ENCODE results near the gene SUCLA2. TPM values are rescaled to one million over a fixed set of nuclear protein-coding genes. Genes with fewer than 3 reads are reported as not detected.

SUCLA2 gene
- total RNA-seq = 10 to 100 TPM; 34.9 to 44.6 TPM

DNA sequence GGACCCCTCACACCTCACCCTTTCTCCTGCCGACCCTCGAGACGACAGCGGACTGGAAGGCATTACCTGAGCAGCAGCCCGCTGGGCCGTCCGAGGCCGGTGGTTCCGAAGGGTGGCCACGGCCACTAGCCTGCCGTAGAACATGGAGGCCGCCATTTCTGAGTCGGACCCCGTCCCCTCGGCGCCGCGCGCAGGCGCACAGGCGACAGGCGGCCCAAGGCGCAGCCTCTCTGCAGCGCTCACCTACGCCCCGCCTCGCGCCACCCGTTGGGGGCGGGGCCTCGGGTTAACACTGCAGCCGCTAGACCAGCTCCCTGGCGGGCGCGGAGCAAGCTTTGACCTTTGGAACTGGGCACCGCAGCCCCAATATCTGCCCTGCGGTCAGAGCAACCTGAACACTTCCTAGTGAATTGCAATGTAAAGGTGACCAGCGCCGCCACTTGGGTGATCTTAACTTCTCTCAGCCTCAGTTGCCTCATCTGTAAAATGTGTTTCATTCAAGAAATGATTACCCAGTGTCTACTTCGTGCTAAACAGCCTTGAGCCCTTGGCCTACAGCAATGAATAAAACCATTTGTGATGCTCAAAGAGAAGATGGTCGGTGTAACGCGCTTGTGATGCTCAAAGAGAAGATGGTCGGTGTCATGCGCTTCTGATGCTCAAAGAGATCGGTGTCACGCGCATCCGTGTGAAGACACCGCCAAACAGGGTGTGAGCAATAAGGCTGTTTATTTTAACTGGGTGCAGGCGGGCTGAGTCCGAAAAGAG is at the start of gene SUCLA2:
Gene SUCLA2, minus strand, starts transcription at position 160 of the 768 bp plus-strand sequence. Its CDS starts 4 bp downstream, at position 156.
- ATAC-seq = peak; percentile 100
- peaks cover 31% of the 10 kb centered on the region for H3K4me1 Mint-ChIP-seq
- no peaks in the 10 kb centered on the region for H3K9me3 Mint-ChIP-seq (ENCODE audit: low read depth)
- POLR2A ChIA-PET = interaction anchor here (0.6 to 0.7 kb wide), 2 partner anchors 32 to 37 kb away, joined by 3 to 4 read pairs; partner anchors contain the start of gene NUDT15
- intact Hi-C loops (cut with DNase I, micrococcal nuclease) = loop anchor here (1.0 kb wide), 3 partner anchors 36 to 1204 kb away; partner anchors contain the start of genes NUDT15 (in 2 of the 2), ESD (in 1 of the 2) and MED4 (in 1 of the 2)
- H3K27ac Mint-ChIP-seq = peak within 1 kb of the TSS; percentile 95
- peak within 1 kb of the TSS; percentile 85 for H3K4me3 Mint-ChIP-seq
- no peaks in the 10 kb centered on the region for H3K27me3 Mint-ChIP-seq
- DNase-seq = peak; percentile 96
- CTCF ChIA-PET = interaction anchor here (1.0 kb wide), 2 partner anchors 36 to 38 kb away, joined by 4 to 5 read pairs; partner anchors contain the start of gene NUDT15
- peaks cover 3% of the 10 kb centered on the region for H3K36me3 Mint-ChIP-seq (ENCODE audit: low read depth)

DNA sequence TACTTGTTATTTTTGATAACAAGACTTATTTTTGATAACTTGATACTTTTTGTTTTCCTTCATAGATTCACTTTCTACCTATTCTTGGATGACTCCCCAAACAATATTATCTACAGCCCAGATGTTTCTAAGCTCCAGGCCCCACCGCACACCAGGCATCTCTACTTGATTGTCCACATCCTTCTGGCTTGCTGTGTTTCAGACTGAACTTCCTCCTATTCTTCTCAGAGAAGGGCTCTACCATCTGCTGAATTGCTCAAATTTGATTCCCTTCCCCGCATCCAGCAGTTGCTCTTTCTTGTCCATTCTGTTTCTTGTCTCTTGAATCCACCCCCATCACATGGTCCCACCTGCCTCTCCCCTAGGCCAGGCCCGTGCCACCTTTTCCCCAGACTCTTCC is 49.5 kb upstream of the SUCLA2 start:
- ChIA-PET CTCF (interaction anchor here (0.6 to 5.1 kb wide), 2 partner anchors 13 to 397 kb away, joined by 3 to 30 read pairs; partner anchors contain the start of gene NUDT15), POLR2A (no interaction called here)

DNA sequence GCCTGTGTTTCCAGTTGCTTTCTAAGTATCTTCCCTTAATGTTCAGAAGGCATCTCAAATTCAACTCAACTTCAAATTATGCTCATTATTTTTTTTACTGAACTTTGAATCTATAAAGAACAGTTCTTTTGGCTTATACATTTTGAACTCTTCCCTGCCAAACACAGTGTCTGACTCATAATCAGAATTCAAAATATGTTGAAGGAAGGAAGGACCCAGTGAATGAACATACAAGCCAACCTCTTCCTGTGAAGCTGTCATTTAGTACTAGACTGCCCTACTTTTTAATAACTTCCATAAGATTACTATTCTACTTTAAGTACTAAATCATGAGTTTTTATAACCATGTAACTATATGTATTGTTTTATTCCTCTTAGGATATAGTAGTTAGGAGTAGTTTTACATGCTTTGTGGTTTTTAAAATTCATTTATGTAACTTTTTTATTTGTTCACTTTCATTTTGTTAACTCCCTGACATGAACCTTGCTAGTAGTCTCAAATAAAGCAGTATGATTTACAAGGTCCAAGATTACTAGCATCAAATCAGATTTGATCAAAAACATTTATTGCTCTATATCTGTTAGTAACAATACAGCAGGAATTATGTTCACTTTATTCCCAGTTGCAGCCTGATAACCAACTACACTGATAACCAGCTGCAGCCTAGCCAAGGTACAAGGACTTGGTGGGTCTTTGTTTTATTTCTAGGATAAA is 42.9 kb upstream of the SUCLA2 start:
- CTCF ChIA-PET = interaction anchor here (1.4 kb wide), 1 partner anchor 9 kb away, joined by 4 read pairs; no protein-coding TSS in a partner anchor
- intact Hi-C loops (cut with DNase I, micrococcal nuclease) = no loop called here
- ATAC-seq = peak; percentile 85
- no peak for DNase-seq
- H3K4me3 Mint-ChIP-seq = no peak overlapping the region
- POLR2A ChIA-PET = no interaction called here
- H3K27me3 Mint-ChIP-seq = no peaks in the 10 kb centered on the region
- peaks cover 28% of the 10 kb centered on the region for H3K4me1 Mint-ChIP-seq
- H3K36me3 Mint-ChIP-seq (ENCODE audit: low read depth) = peaks cover 31% of the 10 kb centered on the region
- peak overlapping the region; percentile 79 for H3K27ac Mint-ChIP-seq
- no peaks in the 10 kb centered on the region for H3K9me3 Mint-ChIP-seq (ENCODE audit: low read depth)

More for the DNA sequence above, 49.5 kb upstream of the SUCLA2 start:
- no peaks in the 10 kb centered on the region for H3K27me3 Mint-ChIP-seq
- H3K36me3 Mint-ChIP-seq (ENCODE audit: low read depth) = peaks cover 33% of the 10 kb centered on the region
- ATAC-seq (no peak), DNase-seq (no peak)
- no peaks in the 10 kb centered on the region for H3K9me3 Mint-ChIP-seq (ENCODE audit: low read depth)
- no peak overlapping the region for H3K4me3 Mint-ChIP-seq
- H3K4me1 Mint-ChIP-seq = no peaks in the 10 kb centered on the region
- no peak overlapping the region for H3K27ac Mint-ChIP-seq
- intact Hi-C loops (cut with DNase I, micrococcal nuclease) = no loop called here

- H3K27ac Mint-ChIP-seq = peak overlapping the region; percentile 48
- H3K27me3 Mint-ChIP-seq = no peaks in the 10 kb centered on the region
- intact Hi-C loops (cut with DNase I, micrococcal nuclease) = no loop called here
- DNase-seq = no peak
- ATAC-seq = no peak
- ChIA-PET CTCF (interaction anchor here (1.4 kb wide), 1 partner anchor 8 kb away, joined by 4 read pairs; no protein-coding TSS in a partner anchor), POLR2A (no interaction called here)
- H3K4me3 Mint-ChIP-seq = no peak overlapping the region
- peaks cover 26% of the 10 kb centered on the region for H3K36me3 Mint-ChIP-seq (ENCODE audit: low read depth)
- peaks cover 37% of the 10 kb centered on the region for H3K4me1 Mint-ChIP-seq
- H3K9me3 Mint-ChIP-seq (ENCODE audit: low read depth) = no peaks in the 10 kb centered on the region
Measured at GRCh38 chr13:48042894-48043293, 41.8 kb upstream of the SUCLA2 start.

- DNase-seq (no peak), ATAC-seq (no peak)
- H3K4me3 Mint-ChIP-seq = no peak overlapping the region
- H3K27me3 Mint-ChIP-seq = no peaks in the 10 kb centered on the region
- peaks cover 46% of the 10 kb centered on the region for H3K4me1 Mint-ChIP-seq
- H3K9me3 Mint-ChIP-seq (ENCODE audit: low read depth) = no peaks in the 10 kb centered on the region
- POLR2A ChIA-PET = no interaction called here
- no peak overlapping the region for H3K27ac Mint-ChIP-seq
- H3K36me3 Mint-ChIP-seq (ENCODE audit: low read depth) = peaks cover 22% of the 10 kb centered on the region
- intact Hi-C loops (cut with DNase I, micrococcal nuclease) = no loop called here
- CTCF ChIA-PET = interaction anchor here (0.6 to 1.5 kb wide), 3 partner anchors 53 to 292 kb away, joined by 3 read pairs; no protein-coding TSS in a partner anchor
Measured at GRCh38 chr13:48040896-48041295, 39.8 kb upstream of the SUCLA2 start.

DNA sequence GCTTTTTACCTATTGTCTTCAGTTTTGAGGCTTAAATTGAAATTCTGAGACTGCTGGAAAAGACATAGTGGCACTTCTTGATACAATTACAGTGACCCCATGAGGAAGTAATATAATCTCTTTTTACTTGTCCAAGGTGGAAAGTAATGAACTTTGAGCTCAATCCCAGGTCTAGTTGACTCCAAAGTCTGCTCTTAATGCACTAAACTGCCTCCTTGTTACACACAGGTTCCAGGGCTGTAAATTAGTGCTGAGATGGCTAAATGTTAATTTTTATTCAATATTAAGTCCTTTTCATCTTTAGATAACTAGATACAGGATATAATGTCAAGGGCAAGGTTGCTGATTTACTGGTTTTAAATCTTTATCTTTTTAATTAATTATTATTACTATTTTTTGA is 39.0 kb upstream of the SUCLA2 start:
- Mint-ChIP-seq H3K27ac (peak overlapping the region; percentile 31), H3K4me3 (no peak overlapping the region), H3K36me3 (ENCODE audit: low read depth) (peaks cover 22% of the 10 kb centered on the region), H3K4me1 (peaks cover 46% of the 10 kb centered on the region), H3K27me3 (no peaks in the 10 kb centered on the region), H3K9me3 (ENCODE audit: low read depth) (no peaks in the 10 kb centered on the region)
- DNase-seq = no peak
- no peak for ATAC-seq
- intact Hi-C loops (cut with DNase I, micrococcal nuclease) = no loop called here
- ChIA-PET POLR2A (no interaction called here), CTCF (interaction anchor here (1.1 to 1.5 kb wide), 3 partner anchors 39 to 293 kb away, joined by 3 to 4 read pairs (median 3); partner anchors contain the start of gene SUCLA2)

- no peak for DNase-seq
- intact Hi-C loops (cut with DNase I, micrococcal nuclease) = loop anchor here (1.0 to 10.0 kb wide), 9 partner anchors 57 to 1856 kb away; partner anchors contain the start of genes FNDC3A (in 1 of the 2), LCP1 (in 1 of the 2), MED4 (in 1 of the 2) and RB1 (in 1 of the 2)
- CTCF ChIA-PET = interaction anchor here (0.7 to 3.5 kb wide), 11 partner anchors 9 to 212 kb away, joined by 3 to 30 read pairs (median 5); partner anchors contain the start of genes MED4 and SUCLA2
- ATAC-seq = no peak
- H3K27ac Mint-ChIP-seq = peak overlapping the region; percentile 96
- no peaks in the 10 kb centered on the region for H3K27me3 Mint-ChIP-seq
- H3K36me3 Mint-ChIP-seq (ENCODE audit: low read depth) = peaks cover 29% of the 10 kb centered on the region
- H3K4me1 Mint-ChIP-seq = peaks cover 43% of the 10 kb centered on the region
- peak overlapping the region; percentile 97 for H3K4me3 Mint-ChIP-seq
- POLR2A ChIA-PET = interaction anchor here (1.8 kb wide), 1 partner anchor 38 kb away, joined by 4 read pairs; the partner anchor contains the start of gene SUCLA2
- H3K9me3 Mint-ChIP-seq (ENCODE audit: low read depth) = no peaks in the 10 kb centered on the region
Measured at GRCh38 chr13:48038761-48039160, 37.7 kb upstream of the SUCLA2 start.

DNA sequence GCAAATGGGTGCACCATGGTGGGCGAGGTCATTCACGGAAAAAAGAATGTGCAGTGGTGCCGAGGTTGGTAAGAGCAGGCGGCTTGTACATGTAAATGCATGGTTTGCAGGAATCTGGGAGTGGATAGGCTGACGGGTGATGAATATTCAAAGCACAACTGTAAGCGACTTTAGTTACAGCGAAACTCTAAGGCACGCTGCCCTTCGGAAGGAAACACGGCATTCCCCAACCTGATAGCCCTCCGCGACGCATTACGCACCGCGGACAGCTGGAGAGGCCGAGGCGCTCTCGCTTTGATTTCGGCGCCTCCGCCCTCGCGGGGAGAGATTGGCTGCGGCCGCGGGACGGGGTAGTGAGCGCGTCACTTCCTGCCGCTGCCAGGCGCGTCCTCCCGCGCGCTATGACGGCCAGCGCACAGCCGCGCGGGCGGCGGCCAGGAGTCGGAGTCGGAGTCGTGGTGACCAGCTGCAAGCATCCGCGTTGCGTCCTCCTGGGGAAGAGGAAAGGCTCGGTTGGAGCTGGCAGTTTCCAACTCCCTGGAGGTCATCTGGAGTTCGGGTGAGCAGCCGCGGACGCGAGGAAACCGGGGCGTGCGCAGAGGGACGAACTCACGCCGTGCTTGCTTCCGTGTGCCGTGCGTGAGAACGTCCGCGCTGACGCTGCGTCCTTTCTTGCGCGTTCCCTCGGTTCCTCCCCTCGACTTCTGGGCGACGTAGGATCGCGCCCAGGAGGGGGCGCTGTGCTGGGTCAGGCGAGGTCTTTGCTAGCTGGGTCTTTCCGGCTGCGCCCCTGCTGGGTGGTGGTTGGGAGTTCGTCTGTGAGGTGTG is 36.5 kb upstream of the SUCLA2 start, which contains the start of gene NUDT15:
Gene NUDT15, plus strand, starts transcription at position 381 of the 828 bp plus-strand sequence. Its CDS starts 21 bp downstream, at position 402.
- Mint-ChIP-seq H3K36me3 (ENCODE audit: low read depth) (peaks cover 34% of the 10 kb centered on the region), H3K4me1 (peaks cover 34% of the 10 kb centered on the region), H3K4me3 (peak within 1 kb of the TSS; percentile 97), H3K27ac (peak within 1 kb of the TSS; percentile 96), H3K9me3 (ENCODE audit: low read depth) (no peaks in the 10 kb centered on the region), H3K27me3 (no peaks in the 10 kb centered on the region)
- intact Hi-C loops (cut with DNase I, micrococcal nuclease) = loop anchor here (1.0 to 10.0 kb wide), 14 partner anchors 36 to 1855 kb away; partner anchors contain the start of genes MED4 (in 2 of the 2), RB1 (in 2 of the 2), SUCLA2 (in 2 of the 2) and ESD (in 1 of the 2)
- peak; percentile 89 for ATAC-seq
- ChIA-PET POLR2A (interaction anchor here (0.6 to 1.8 kb wide), 5 partner anchors 37 to 540 kb away, joined by 3 to 8 read pairs (median 3); partner anchors contain the start of genes ITM2B and SUCLA2), CTCF (interaction anchor here (0.6 to 3.5 kb wide), 25 partner anchors 9 to 487 kb away, joined by 3 to 30 read pairs (median 4); partner anchors contain the start of genes ITM2B, LPAR6, MED4 and SUCLA2)
- peak; percentile 98 for DNase-seq

- peaks cover 20% of the 10 kb centered on the region for H3K4me1 Mint-ChIP-seq
- DNase-seq (no peak), ATAC-seq (peak; percentile 83)
- no peak overlapping the region for H3K4me3 Mint-ChIP-seq
- POLR2A ChIA-PET = no interaction called here
- no peaks in the 10 kb centered on the region for H3K27me3 Mint-ChIP-seq
- intact Hi-C loops (cut with DNase I, micrococcal nuclease) = loop anchor here in 1 of 2 experiments (10.0 kb wide), 1 partner anchor 1555 kb away; the partner anchor contains the start of gene RCBTB1
- H3K36me3 Mint-ChIP-seq (ENCODE audit: low read depth) = peaks cover 40% of the 10 kb centered on the region
- H3K27ac Mint-ChIP-seq = no peak overlapping the region
- peaks cover 24% of the 10 kb centered on the region for H3K9me3 Mint-ChIP-seq (ENCODE audit: low read depth)
- CTCF ChIA-PET = interaction anchor here (0.7 kb wide), 1 partner anchor 257 kb away, joined by 3 read pairs; no protein-coding TSS in a partner anchor
Measured at GRCh38 chr13:48029859-48030258, 28.8 kb upstream of the SUCLA2 start.

DNA sequence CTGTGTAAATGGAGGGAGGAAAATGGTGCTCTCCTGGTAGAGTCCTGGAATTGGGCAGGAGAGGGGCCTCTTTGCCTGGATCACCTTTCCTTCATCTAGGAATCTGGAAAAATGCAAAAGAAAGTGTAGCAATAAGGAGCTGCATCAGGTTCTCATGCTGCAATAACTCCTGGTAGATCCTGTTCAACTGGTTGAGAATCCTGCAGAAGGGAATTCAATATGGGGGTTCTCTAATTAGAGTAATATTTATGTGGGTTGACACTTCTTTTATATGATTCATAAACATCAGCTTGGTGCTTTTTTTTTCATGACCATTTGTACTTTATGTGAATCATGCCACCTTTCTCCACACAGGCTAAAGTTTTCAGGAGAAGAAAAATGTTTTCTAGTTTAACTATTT is 27.0 kb upstream of the SUCLA2 start:
- H3K9me3 Mint-ChIP-seq (ENCODE audit: low read depth) = peaks cover 24% of the 10 kb centered on the region
- DNase-seq (no peak), ATAC-seq (no peak)
- peaks cover 34% of the 10 kb centered on the region for H3K36me3 Mint-ChIP-seq (ENCODE audit: low read depth)
- no peak overlapping the region for H3K27ac Mint-ChIP-seq
- H3K4me3 Mint-ChIP-seq = no peak overlapping the region
- ChIA-PET CTCF (interaction anchor here (1.0 kb wide), 1 partner anchor 10 kb away, joined by 4 read pairs; the partner anchor contains the start of gene NUDT15), POLR2A (no interaction called here)
- H3K4me1 Mint-ChIP-seq = peaks cover 15% of the 10 kb centered on the region
- no peaks in the 10 kb centered on the region for H3K27me3 Mint-ChIP-seq
- intact Hi-C loops (cut with DNase I, micrococcal nuclease) = no loop called here
